Loucy (cell line): ENCODE data around the gene WDR6.

Experiments used
- CTCF ChIP-seq: fragments of 200-600 bp; sonication (generic); conservative IDR thresholded peaks from 2 replicates; pipeline ENCODE4 v1.5.1; 2014; ENCODE audit warnings: mild to moderate bottlenecking, antibody characterized with exemption, low read length
- EZH2phosphoT487 ChIP-seq: fragments of 200-600 bp; IDR thresholded peaks from 2 replicates; pipeline ENCODE4 v1.6.1; 2018; ENCODE audit warnings: antibody characterized with exemption, mild to moderate bottlenecking, moderate library complexity, borderline replicate concordance

GRCh38 chr3:49005998-49006397, 1.2 kb upstream of the WDR6 start:
- TF ChIP-seq CTCF (no peak), EZH2phosphoT487 (no peak)
